HCT116 (cell line): ENCODE measurements around the gene TMEM130. TPM values are rescaled to one million over a fixed set of nuclear protein-coding genes. Genes with fewer than 3 reads are reported as not detected.
"Not testable (repeated sequence)": the region's sequence is repeated elsewhere in the genome, so short reads cannot be mapped to it uniquely, and the experiment has no call there.

Experiments used
- ATAC-seq: fragments of 200-7000 bp; cut with Tn5 transposase; 2 replicates; pipeline ENCODE4 v1.9.1; 2020; ENCODE audit warnings: mild to moderate bottlenecking, moderate library complexity
- BruUV-seq: library from RNA; stranded (reverse); fragments of 400-500 nt; replicated peaks from 2 replicates; lab custom pipeline; 2021; lab: Mats Ljungman, UMichigan
- CTCF ChIA-PET: fragments of 300-600 bp; sonication (Branson Sonifier 250); formaldehyde crosslinking; loops from one replicate; lab custom pipeline; 2021; ENCODE audit warnings: antibody characterized with exemption; lab: Charles Lee
- POLR2A ChIA-PET: fragments of 300-600, 350-600 bp; sonication (Branson Sonifier 250); formaldehyde crosslinking; loops from one replicate; lab custom pipeline; 2021; ENCODE audit warnings: antibody characterized with exemption; lab: Charles Lee
- RAD21 ChIA-PET, 2 experiments: fragments of 300-600 bp; sonication (Branson Sonifier 250); formaldehyde crosslinking; loops; one replicate each; lab custom pipeline; 2023; ENCODE audit warnings: low total read pairs in 2 of 2; ENCODE audit not compliant: uncharacterized antibody in 2 of 2, unreplicated experiment in 2 of 2, low non-redundant PET in 1 of 2; lab: Charles Lee
- DNase-seq: peaks from one replicate; pipeline ENCODE4 v3.0.0-alpha.2; 2010; ENCODE audit warnings: low read depth, low spot score
- H2AFZ ChIP-seq: fragments of 200-600 bp; shearing (Covaris generic), sonication (generic); 2 replicates; pipeline ENCODE4 v1.6.1; 2017; ENCODE audit warnings: low read depth, mixed run types, mixed read lengths, antibody characterized with exemption, low read length; ENCODE audit not compliant: poor library complexity, severe bottlenecking
- H3K27ac ChIP-seq: 2 replicates; pipeline ENCODE4 v1.5.1; 2012; ENCODE audit warnings: low read depth, low read length
- H3K27me3 ChIP-seq: fragments of 200-600 bp; sonication (generic); 2 replicates; pipeline ENCODE4 v1.6.1; 2016; ENCODE audit warnings: mixed run types, low read length, mixed read lengths; ENCODE audit not compliant: insufficient read depth
- H3K36me3 ChIP-seq, 2 experiments: fragments of 200-500 bp in 1 of 2; fragments of 200-600 bp in 1 of 2; sonication (Bioruptor generic) in 1 of 2; sonication (generic) in 1 of 2; 2 replicates each; pipeline versions ENCODE4 v1.5.1 to v1.6.1; 2014 to 2016; ENCODE audit warnings: low read length in 2 of 2, inconsistent platforms in 1 of 2, mixed read lengths in 1 of 2, mixed run types in 1 of 2; ENCODE audit not compliant: insufficient read depth in 2 of 2, control insufficient read depth in 1 of 2
- H3K4me1 ChIP-seq, 2 experiments: fragments of 200-600 bp in 1 of 2; sonication (generic) in 1 of 2; 2 replicates each; pipeline versions ENCODE4 v1.5.1 to v1.6.1; 2012 to 2017; ENCODE audit warnings: low read length in 2 of 2, inconsistent platforms in 1 of 2, mild to moderate bottlenecking in 1 of 2, mixed read lengths in 1 of 2, mixed run types in 1 of 2, moderate library complexity in 1 of 2; ENCODE audit not compliant: insufficient read depth in 2 of 2, control insufficient read depth in 1 of 2
- H3K4me2 ChIP-seq: fragments of 200-600 bp; sonication (generic); 2 replicates; pipeline ENCODE4 v1.6.1; 2017; ENCODE audit warnings: mixed run types, low read length, mixed read lengths
- H3K4me3 ChIP-seq, 2 experiments: fragments of 200-600 bp in 1 of 2; sonication (generic) in 1 of 2; replicated peaks in 1 of 2; 2 replicates each; pipeline ENCODE4 v1.5.1; 2011 to 2016; ENCODE audit warnings: low read length in 2 of 2, control low read depth in 1 of 2, low read depth in 1 of 2, mild to moderate bottlenecking in 1 of 2, mixed read lengths in 1 of 2, mixed run types in 1 of 2
- H3K79me2 ChIP-seq: fragments of 200-600 bp; sonication (generic); 2 replicates; pipeline ENCODE4 v1.6.1; 2017; ENCODE audit warnings: mild to moderate bottlenecking, mixed run types, low read length, moderate library complexity, mixed read lengths; ENCODE audit not compliant: insufficient read depth
- H3K9ac ChIP-seq: fragments of 200-600 bp; sonication (generic); 2 replicates; pipeline ENCODE4 v1.6.1; 2016; ENCODE audit warnings: low read length, mixed read lengths
- H3K9me2 ChIP-seq: fragments of 200-600 bp; sonication (generic), shearing (Covaris generic); 2 replicates; pipeline ENCODE4 v1.6.1; 2017; ENCODE audit warnings: mixed run types, mild to moderate bottlenecking, moderate library complexity; ENCODE audit not compliant: insufficient read depth
- H3K9me3 ChIP-seq, 2 experiments: fragments of 200-500 bp in 1 of 2; fragments of 200-600 bp in 1 of 2; sonication (Bioruptor generic) in 1 of 2; sonication (generic) in 1 of 2; 2 replicates each; pipeline ENCODE4 v1.6.1; 2014 to 2017; ENCODE audit warnings: low read length in 2 of 2, mixed read lengths in 2 of 2, inconsistent platforms in 1 of 2, low read depth in 1 of 2, mild to moderate bottlenecking in 1 of 2, mixed run types in 1 of 2, moderate library complexity in 1 of 2; ENCODE audit not compliant: control insufficient read depth in 1 of 2, insufficient read depth in 1 of 2
- H4K20me1 ChIP-seq: fragments of 200-600 bp; sonication (generic), shearing (Covaris generic); 2 replicates; pipeline ENCODE4 v1.6.1; 2017; ENCODE audit warnings: mixed run types, mild to moderate bottlenecking, moderate library complexity; ENCODE audit not compliant: insufficient read depth
- CEBPB ChIP-seq: IDR thresholded peaks from 2 replicates; pipeline ENCODE4 v1.6.1; 2012; ENCODE audit warnings: low read depth
- EGR1 ChIP-seq: IDR thresholded peaks from 2 replicates; pipeline ENCODE4 v1.6.1; 2012; ENCODE audit warnings: low read depth
- ELF1 ChIP-seq: IDR thresholded peaks from 2 replicates; pipeline ENCODE4 v1.6.1; 2012; ENCODE audit warnings: low read depth, borderline replicate concordance
- EZH2phosphoT487 ChIP-seq: fragments of 200-600 bp; IDR thresholded peaks from 2 replicates; pipeline ENCODE4 v1.6.1; 2018; ENCODE audit warnings: antibody characterized with exemption, borderline replicate concordance
- JUND ChIP-seq: IDR thresholded peaks from 2 replicates; pipeline ENCODE4 v1.6.1; 2012
- MAX ChIP-seq: IDR thresholded peaks from 2 replicates; pipeline ENCODE4 v1.6.1; 2012
- POLR2AphosphoS5 ChIP-seq: IDR thresholded peaks from 2 replicates; pipeline ENCODE4 v1.6.1; 2011; ENCODE audit warnings: mild to moderate bottlenecking, low read depth, low read length, moderate library complexity
- RAD21 ChIP-seq: IDR thresholded peaks from 2 replicates; pipeline ENCODE4 v1.6.1; 2012; ENCODE audit warnings: low read depth, mild to moderate bottlenecking
- SP1 ChIP-seq: IDR thresholded peaks from 2 replicates; pipeline ENCODE4 v1.6.1; 2012; ENCODE audit warnings: low read depth
- SRF ChIP-seq: IDR thresholded peaks from 2 replicates; pipeline ENCODE4 v1.6.1; 2012; ENCODE audit warnings: low read depth
- YY1 ChIP-seq: IDR thresholded peaks from 2 replicates; pipeline ENCODE4 v1.6.1; 2011; ENCODE audit warnings: low read length, low read depth, moderate library complexity, mild to moderate bottlenecking; ENCODE audit not compliant: insufficient replicate concordance; ENCODE audit errors: extremely low read depth
- intact Hi-C: fragments of 100-400 bp; cut with micrococcal nuclease; formaldehyde crosslinking; loops from 2 replicates; pipeline ENCODE4 v1.10.0; 2022
- total RNA-seq: library from RNA; stranded (reverse); gene quantifications from one replicate; pipeline ENCODE4 v1.2.1, GENCODE V29; 2021; ENCODE audit not compliant: unreplicated experiment

TMEM130 gene
- total RNA-seq, 1 experiment from 2014 or later = not detected

GRCh38 chr7:98852826-98853225 lies 17.0 kb downstream of the TMEM130 start:
- Histone ChIP-seq H3K9me3 (peaks cover 0 to 15% of the 10 kb centered on the region in 2 experiments; a peak in 1 of 4 replicates), H3K79me2 (no peaks in the 10 kb centered on the region), H3K4me2 (no peak overlapping the region), H3K9me2 (no peaks in the 10 kb centered on the region), H3K9ac (no peak overlapping the region), H2AFZ (no peak overlapping the region), H3K36me3 (no peaks in the 10 kb centered on the region), H3K27ac (no peak overlapping the region), H4K20me1 (no peaks in the 10 kb centered on the region), H3K4me1 (peaks cover 9 to 23% of the 10 kb centered on the region in 2 experiments; a peak in 3 of 4 replicates), H3K27me3 (no peaks in the 10 kb centered on the region), H3K4me3 (no peak overlapping the region)
- ChIA-PET RAD21 (no interaction called here), CTCF (interaction anchor here (1.6 kb wide), 1 partner anchor 21 kb away, joined by 6 read pairs; no protein-coding TSS in a partner anchor), POLR2A (no interaction called here)
- no peak for ATAC-seq
- no TSS peak for BruUV-seq
- no peak for DNase-seq
- intact Hi-C loops = no loop called here
- TF ChIP-seq SRF (no peak), EZH2phosphoT487 (no peak), ELF1 (no peak), YY1 (no peak), EGR1 (no peak), RAD21 (no peak)

GRCh38 chr7:98848918-98849317 lies 20.9 kb downstream of the TMEM130 start:
- BruUV-seq = no TSS peak
- Histone ChIP-seq H4K20me1 (no peaks in the 10 kb centered on the region), H3K36me3 (no peaks in the 10 kb centered on the region), H3K27ac (no peak overlapping the region), H3K4me2 (no peak overlapping the region), H3K79me2 (no peaks in the 10 kb centered on the region), H3K9me2 (no peaks in the 10 kb centered on the region), H3K9me3 (peaks cover 0 to 15% of the 10 kb centered on the region in 2 experiments; a peak in 1 of 4 replicates), H3K27me3 (no peaks in the 10 kb centered on the region), H3K4me1 (peaks cover 4 to 14% of the 10 kb centered on the region in 2 experiments; a peak in 3 of 4 replicates), H3K9ac (no peak overlapping the region), H3K4me3 (no peak overlapping the region), H2AFZ (no peak overlapping the region)
- POLR2A ChIA-PET = no interaction called here
- TF ChIP-seq POLR2AphosphoS5 (no peak), MAX (no peak), JUND (no peak), SP1 (no peak), YY1 (peak; percentile 51), RAD21 (no peak), SRF (no peak), CEBPB (no peak)
- intact Hi-C loops = no loop called here
- RAD21 ChIA-PET = no interaction called here
- DNase-seq (no peak), ATAC-seq (no peak)
- CTCF ChIA-PET = no interaction called here

- POLR2A ChIA-PET, H4K20me1 ChIP-seq, H3K4me1 ChIP-seq, H3K4me2 ChIP-seq, H3K36me3 ChIP-seq, H3K9me2 ChIP-seq, H3K9ac ChIP-seq, RAD21 ChIA-PET, H3K9me3 ChIP-seq, H2AFZ ChIP-seq, H3K79me2 ChIP-seq, H3K4me3 ChIP-seq, BruUV-seq, H3K27ac ChIP-seq, ATAC-seq, H3K27me3 ChIP-seq, DNase-seq: not testable (repeated sequence)
- CTCF ChIA-PET = interaction anchor here (0.7 to 1.7 kb wide), 8 partner anchors 11 to 821 kb away, joined by 3 to 8 read pairs (median 4); no protein-coding TSS in a partner anchor
- intact Hi-C loops = loop anchor here (5.0 kb wide), 1 partner anchor 820 kb away; no protein-coding TSS in a partner anchor
Observed at GRCh38 chr7:98842552-98842951, 27.3 kb downstream of the TMEM130 start.
